Karpas-422 (cell line): ENCODE data around the gene MBTD1. TPM values are rescaled to one million over a fixed set of nuclear protein-coding genes. Genes with fewer than 3 reads are reported as not detected.

Experiments used
- DNase-seq: peaks from one replicate; pipeline ENCODE4 v3.0.0-alpha.2; 2015
- H2AFZ ChIP-seq: fragments of 200-600 bp; sonication (generic); 2 replicates; pipeline ENCODE4 v1.6.1; 2014; ENCODE audit warnings: antibody characterized with exemption, low read length, mixed read lengths
- H3K27ac ChIP-seq: fragments of 200-600 bp; sonication (generic); 2 replicates; pipeline ENCODE4 v1.5.1; 2014; ENCODE audit warnings: mild to moderate bottlenecking, low read length, moderate library complexity
- H3K27me3 ChIP-seq: fragments of 200-600 bp; sonication (generic); 2 replicates; pipeline ENCODE4 v1.6.1; 2014; ENCODE audit warnings: low read length, mixed read lengths
- H3K36me3 ChIP-seq: fragments of 200-600 bp; sonication (generic); 2 replicates; pipeline ENCODE4 v1.6.1; 2014; ENCODE audit warnings: low read length, mixed read lengths; ENCODE audit not compliant: insufficient read depth
- H3K4me1 ChIP-seq: fragments of 200-600 bp; sonication (generic); 2 replicates; pipeline ENCODE4 v1.6.1; 2014; ENCODE audit warnings: mild to moderate bottlenecking, low read length, mixed read lengths
- H3K4me2 ChIP-seq: fragments of 200-600 bp; sonication (generic); 2 replicates; pipeline ENCODE4 v1.6.1; 2014; ENCODE audit warnings: low read length, low read depth, mild to moderate bottlenecking; ENCODE audit not compliant: poor library complexity, severe bottlenecking
- H3K4me3 ChIP-seq: fragments of 200-600 bp; sonication (generic); 2 replicates; pipeline ENCODE4 v1.5.1; 2014; ENCODE audit warnings: mild to moderate bottlenecking, antibody characterized with exemption, low read length, mixed read lengths
- H3K79me2 ChIP-seq: fragments of 200-600 bp; sonication (generic); 2 replicates; pipeline ENCODE4 v1.6.1; 2014; ENCODE audit warnings: mild to moderate bottlenecking, low read length, mixed read lengths
- H3K9ac ChIP-seq: fragments of 200-600 bp; sonication (generic); 2 replicates; pipeline ENCODE4 v1.6.0; 2014; ENCODE audit warnings: low read length
- H3K9me2 ChIP-seq: fragments of 200-600 bp; sonication (generic), shearing (Covaris generic); replicated peaks from 2 replicates; pipeline ENCODE4 v1.6.0; 2014; ENCODE audit warnings: mild to moderate bottlenecking, low read length, moderate library complexity; ENCODE audit not compliant: insufficient read depth
- H3K9me3 ChIP-seq: fragments of 300-700, 200-600 bp; sonication (generic); 2 replicates; pipeline ENCODE4 v1.6.1; 2014; ENCODE audit warnings: low read length, mixed read lengths
- H4K20me1 ChIP-seq: fragments of 200-600 bp; sonication (generic); 2 replicates; pipeline ENCODE4 v1.6.1; 2014; ENCODE audit warnings: mild to moderate bottlenecking, antibody characterized with exemption, low read length, low read depth; ENCODE audit not compliant: insufficient read depth
- total RNA-seq: library from RNA; depleted of rRNA; stranded (reverse); fragments of >200 nt; shearing (Covaris generic); gene quantifications from 2 replicates; pipeline ENCODE4 v1.2.3, GENCODE V29; 2014; ENCODE audit warnings: low replicate concordance; rRNA removed

MBTD1 gene
- total RNA-seq, 1 experiment from 2014 or later = 41.3 TPM

DNA sequence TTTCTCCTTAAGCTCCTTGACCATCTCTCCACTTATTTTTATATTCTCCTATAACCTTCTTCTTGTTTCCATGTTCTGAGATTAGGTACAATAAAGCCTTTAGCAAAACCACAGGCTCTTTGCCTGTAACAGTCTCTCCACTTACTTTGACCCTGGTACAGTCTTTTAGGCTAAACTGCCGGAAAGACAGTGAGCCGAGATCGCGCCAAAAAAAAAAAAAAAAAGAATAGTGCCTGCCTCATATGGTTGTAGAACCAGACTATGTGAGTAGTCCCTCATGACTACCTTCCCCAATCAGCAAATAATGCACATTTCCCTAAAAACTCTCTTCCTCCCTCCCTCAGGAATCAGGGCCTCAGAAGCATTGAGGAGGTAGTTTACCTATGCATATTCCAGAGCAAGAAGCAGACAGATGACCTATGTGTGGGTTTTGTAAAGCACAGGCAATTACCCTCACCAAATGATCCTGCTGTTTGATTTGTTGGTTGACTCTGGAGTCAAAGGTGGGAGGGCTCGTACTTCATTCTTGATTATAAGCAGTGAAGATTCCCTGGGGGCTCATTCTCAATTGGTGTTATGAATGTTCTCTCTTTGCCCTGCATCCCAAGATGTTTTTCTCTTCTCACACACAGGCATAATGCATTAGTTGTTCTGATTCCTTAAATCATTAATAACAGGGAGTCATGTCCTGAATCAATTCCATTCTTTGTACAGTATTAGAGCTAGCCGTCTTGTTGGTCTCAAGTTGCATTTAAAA, 115.4 kb downstream of the MBTD1 start:
- Histone ChIP-seq H3K9ac (no peak overlapping the region), H3K4me2 (no peak overlapping the region), H3K27me3 (no peaks in the 10 kb centered on the region), H3K27ac (no peak overlapping the region), H3K9me2 (no peaks in the 10 kb centered on the region), H3K4me3 (no peak overlapping the region), H2AFZ (no peak overlapping the region), H4K20me1 (no peaks in the 10 kb centered on the region), H3K79me2 (no peaks in the 10 kb centered on the region), H3K36me3 (no peaks in the 10 kb centered on the region), H3K4me1 (no peaks in the 10 kb centered on the region), H3K9me3 (no peaks in the 10 kb centered on the region)
- no peak for DNase-seq

DNA sequence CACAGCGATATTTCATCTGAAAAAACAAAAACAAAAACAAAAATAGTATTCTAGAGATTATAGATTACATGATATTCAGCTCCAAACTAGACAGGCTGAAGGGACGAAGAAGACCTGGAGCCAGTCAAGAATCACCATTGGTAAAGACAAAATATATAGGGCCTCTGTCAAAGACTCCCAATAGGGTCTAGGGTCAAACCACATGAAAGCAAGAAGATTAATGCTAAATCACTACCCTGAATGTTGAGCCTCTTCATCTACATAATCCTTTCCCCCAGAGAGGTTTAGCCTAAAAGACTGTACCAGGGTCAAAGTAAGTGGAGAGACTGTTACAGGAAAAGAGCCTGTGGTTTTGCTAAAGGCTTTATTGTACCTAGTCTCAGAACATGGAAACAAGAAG, 117.3 kb downstream of the MBTD1 start:
- Histone ChIP-seq H3K4me1 (no peaks in the 10 kb centered on the region), H3K9ac (no peak overlapping the region), H4K20me1 (no peaks in the 10 kb centered on the region), H2AFZ (no peak overlapping the region), H3K9me2 (no peaks in the 10 kb centered on the region), H3K36me3 (no peaks in the 10 kb centered on the region), H3K79me2 (no peaks in the 10 kb centered on the region), H3K4me2 (no peak overlapping the region), H3K27me3 (no peaks in the 10 kb centered on the region), H3K27ac (no peak overlapping the region), H3K9me3 (no peaks in the 10 kb centered on the region), H3K4me3 (no peak overlapping the region)
- no peak for DNase-seq

DNA sequence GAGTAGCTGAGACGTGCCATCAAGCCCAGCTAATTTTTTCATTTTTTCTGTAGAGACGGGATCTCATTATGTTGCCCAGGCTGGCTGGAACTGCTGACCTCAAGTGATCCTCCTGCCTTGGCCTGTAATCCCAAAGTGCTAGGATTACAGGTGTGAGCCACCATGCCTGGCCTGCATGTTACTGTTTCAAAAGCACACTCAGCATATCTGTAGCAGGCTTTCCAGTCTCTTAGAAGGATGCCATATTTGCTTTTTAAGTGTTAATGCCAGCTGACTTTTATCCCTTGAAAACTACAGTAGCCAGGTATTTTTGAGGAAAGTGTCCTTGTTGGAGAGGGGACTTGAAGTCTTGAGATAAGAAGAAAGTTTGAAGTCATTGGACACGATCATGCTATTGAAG, 123.9 kb downstream of the MBTD1 start:
- H2AFZ ChIP-seq = no peak overlapping the region
- no peaks in the 10 kb centered on the region for H4K20me1 ChIP-seq
- peaks cover 11% of the 10 kb centered on the region for H3K4me1 ChIP-seq
- H3K36me3 ChIP-seq = no peaks in the 10 kb centered on the region
- H3K9me3 ChIP-seq = no peaks in the 10 kb centered on the region
- H3K4me3 ChIP-seq = no peak overlapping the region
- no peak overlapping the region for H3K27ac ChIP-seq
- no peak overlapping the region for H3K4me2 ChIP-seq
- no peaks in the 10 kb centered on the region for H3K9me2 ChIP-seq
- H3K79me2 ChIP-seq = no peaks in the 10 kb centered on the region
- H3K27me3 ChIP-seq = no peaks in the 10 kb centered on the region
- no peak overlapping the region for H3K9ac ChIP-seq
- DNase-seq = no peak

DNA sequence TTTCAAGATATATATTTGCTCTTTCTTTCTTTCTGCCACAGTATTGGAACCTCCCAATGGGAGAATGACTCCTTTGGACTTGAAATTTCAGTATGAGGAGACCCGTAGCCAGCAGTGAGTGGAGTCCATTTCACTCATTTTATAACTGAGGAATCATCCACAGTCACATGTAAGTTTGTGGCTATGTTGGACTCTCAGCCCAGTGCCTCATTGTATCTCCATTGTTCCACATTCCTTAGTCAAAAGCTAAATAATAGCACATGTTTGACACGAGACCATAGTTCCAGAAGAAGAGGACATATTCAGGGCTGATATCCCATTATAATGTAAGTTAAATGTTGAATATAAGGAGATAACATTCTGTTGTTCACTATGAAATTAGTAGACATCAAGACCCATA, 126.5 kb downstream of the MBTD1 start:
- Histone ChIP-seq H3K4me1 (peaks cover 11% of the 10 kb centered on the region), H3K27ac (no peak overlapping the region), H2AFZ (no peak overlapping the region), H3K36me3 (no peaks in the 10 kb centered on the region), H3K9ac (no peak overlapping the region), H3K9me3 (no peaks in the 10 kb centered on the region), H3K9me2 (no peaks in the 10 kb centered on the region), H3K27me3 (no peaks in the 10 kb centered on the region), H3K4me3 (no peak overlapping the region), H3K4me2 (no peak overlapping the region), H3K79me2 (no peaks in the 10 kb centered on the region), H4K20me1 (no peaks in the 10 kb centered on the region)
- no peak for DNase-seq

DNA sequence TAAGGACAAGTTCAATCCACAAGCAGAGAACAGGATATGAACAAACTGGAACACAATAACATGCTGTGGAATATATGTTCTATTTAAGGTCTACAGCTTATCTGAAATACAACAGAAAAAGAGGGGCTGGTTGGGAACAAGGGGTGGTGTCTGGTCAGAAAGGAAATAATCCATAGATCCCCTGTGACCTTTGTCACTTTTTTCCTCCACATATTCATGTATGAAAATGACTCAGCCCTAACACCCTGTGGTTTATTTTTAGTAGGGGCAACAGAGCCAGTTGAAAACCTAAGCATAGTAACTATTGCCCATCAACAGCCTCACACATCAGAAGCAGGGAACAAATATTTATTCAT, 126.9 kb downstream of the MBTD1 start:
- Histone ChIP-seq H3K27me3 (no peaks in the 10 kb centered on the region), H3K9me3 (no peaks in the 10 kb centered on the region), H3K4me3 (no peak overlapping the region), H3K27ac (no peak overlapping the region), H3K9ac (no peak overlapping the region), H3K79me2 (no peaks in the 10 kb centered on the region), H3K9me2 (no peaks in the 10 kb centered on the region), H3K4me1 (peaks cover 15% of the 10 kb centered on the region), H3K4me2 (no peak overlapping the region), H4K20me1 (no peaks in the 10 kb centered on the region), H2AFZ (no peak overlapping the region), H3K36me3 (no peaks in the 10 kb centered on the region)
- no peak for DNase-seq

DNA sequence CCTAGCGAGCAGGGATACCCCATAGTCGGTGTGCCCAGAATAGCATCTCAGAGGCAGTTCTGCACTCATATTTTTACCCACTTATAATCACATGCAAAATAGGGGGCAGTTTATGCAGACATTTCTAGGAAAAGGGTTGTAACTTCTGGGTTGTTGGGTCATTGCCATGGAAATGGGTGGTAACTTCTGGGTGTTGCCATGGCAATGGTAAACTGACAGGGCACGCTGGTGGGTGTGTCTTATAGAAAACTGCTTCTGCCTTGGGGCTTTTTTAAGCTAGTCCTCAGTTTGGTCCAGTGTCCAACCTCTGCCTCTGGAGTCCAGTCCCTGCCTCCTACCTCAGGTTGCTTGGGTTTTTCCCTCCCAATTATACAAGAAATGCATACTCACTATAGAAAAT, 131.8 kb downstream of the MBTD1 start:
- no peak overlapping the region for H2AFZ ChIP-seq
- no peak overlapping the region for H3K4me3 ChIP-seq
- DNase-seq = peak; percentile 86
- no peak overlapping the region for H3K9ac ChIP-seq
- no peaks in the 10 kb centered on the region for H3K9me2 ChIP-seq
- H3K27ac ChIP-seq = no peak overlapping the region
- H4K20me1 ChIP-seq = no peaks in the 10 kb centered on the region
- peaks cover 20% of the 10 kb centered on the region for H3K4me1 ChIP-seq
- no peaks in the 10 kb centered on the region for H3K36me3 ChIP-seq
- H3K27me3 ChIP-seq = no peaks in the 10 kb centered on the region
- H3K9me3 ChIP-seq = no peaks in the 10 kb centered on the region
- no peaks in the 10 kb centered on the region for H3K79me2 ChIP-seq
- H3K4me2 ChIP-seq = no peak overlapping the region

Other genes with a start within 250 kb of the MBTD1 start
- 53.4 and 62.4 TPM in 2 replicates for gene SPAG9, start 139.2 kb downstream of the MBTD1 start, total RNA-seq
- 148 and 201 TPM in 2 replicates for gene NME1, start 106.5 kb downstream of the MBTD1 start, total RNA-seq
- gene NME2, start 93.6 kb downstream of the MBTD1 start, total RNA-seq = 737 and 848 TPM in 2 replicates
- gene UTP18, start 497 bp upstream of the MBTD1 start, total RNA-seq = 33.7 and 50.8 TPM in 2 replicates